Erythroblast (primary cell): ENCODE results near the gene EXPH5.

ENCODE experiments used
- GATA1 ChIP-seq: IDR thresholded peaks from 2 replicates; pipeline ENCODE4 v1.6.1; 2011; ENCODE audit warnings: low read depth, mild to moderate bottlenecking, control low read depth, low read length, moderate library complexity
- POLR2A ChIP-seq: IDR thresholded peaks from 2 replicates; pipeline ENCODE4 v1.6.1; 2011; ENCODE audit warnings: mild to moderate bottlenecking, low read length

DNA sequence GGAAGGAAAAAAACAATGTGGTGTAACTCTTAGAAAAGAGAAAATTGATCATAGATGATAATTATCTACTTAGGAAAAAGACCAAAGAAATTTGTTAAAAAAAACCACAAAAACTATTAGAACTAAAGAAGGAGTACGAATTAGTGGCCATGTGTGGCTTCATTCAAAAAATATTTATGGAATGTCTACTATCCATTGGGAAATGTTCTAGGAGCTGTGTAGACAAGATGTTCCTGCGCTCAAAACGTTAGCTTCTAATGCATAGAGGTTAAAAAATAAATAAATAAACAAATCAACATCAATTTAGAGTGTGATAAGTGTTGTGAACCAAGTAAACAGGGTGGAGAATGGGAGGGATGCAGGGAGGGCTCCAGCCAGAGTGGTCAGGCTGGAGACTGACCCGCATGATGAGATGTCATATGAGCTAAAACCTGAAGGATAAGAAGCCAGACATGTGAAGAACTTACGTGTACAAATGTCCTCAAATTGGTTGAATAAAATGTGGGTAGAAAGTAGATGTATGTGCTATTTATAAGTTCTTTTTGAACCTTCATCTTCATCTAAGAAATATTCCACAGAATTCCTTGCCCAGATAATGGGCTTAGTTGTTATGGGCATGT is 4.3 kb upstream of the EXPH5 start:
- TF ChIP-seq POLR2A (no peak), GATA1 (no peak)
